HG02763 (cell line): Measurements from ENCODE around the gene EFCAB8.
"Not testable (repeated sequence)": the region's sequence is repeated elsewhere in the genome, so short reads cannot be mapped to it uniquely, and the experiment has no call there.

Experiments used
- ATAC-seq: cut with Tn5 transposase; IDR thresholded peaks from one replicate; pipeline ENCODE4 v1.9.1; 2021; ENCODE audit warnings: mild to moderate bottlenecking, moderate library complexity; ENCODE audit not compliant: unreplicated experiment

Gene EFCAB8

DNA sequence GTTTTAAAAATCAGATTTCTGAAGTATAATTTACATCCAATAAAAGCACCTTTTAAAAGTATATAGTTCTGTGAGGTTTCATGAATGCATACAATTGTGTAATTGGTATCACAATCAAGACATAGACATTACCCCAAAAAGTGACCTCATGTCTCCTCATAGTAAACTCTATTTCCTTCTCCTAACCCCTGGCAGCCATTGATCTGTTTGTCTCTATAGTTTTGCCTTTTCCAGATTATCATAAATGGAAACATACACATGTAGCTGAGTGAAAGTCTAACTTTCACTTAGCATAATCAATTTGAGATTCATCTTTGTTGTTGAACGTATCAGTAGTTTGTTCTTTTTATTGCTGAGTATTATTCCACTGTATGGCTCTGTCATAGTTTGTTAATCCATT, 87.9 kb downstream of the EFCAB8 start:
- ATAC-seq: no peak

DNA sequence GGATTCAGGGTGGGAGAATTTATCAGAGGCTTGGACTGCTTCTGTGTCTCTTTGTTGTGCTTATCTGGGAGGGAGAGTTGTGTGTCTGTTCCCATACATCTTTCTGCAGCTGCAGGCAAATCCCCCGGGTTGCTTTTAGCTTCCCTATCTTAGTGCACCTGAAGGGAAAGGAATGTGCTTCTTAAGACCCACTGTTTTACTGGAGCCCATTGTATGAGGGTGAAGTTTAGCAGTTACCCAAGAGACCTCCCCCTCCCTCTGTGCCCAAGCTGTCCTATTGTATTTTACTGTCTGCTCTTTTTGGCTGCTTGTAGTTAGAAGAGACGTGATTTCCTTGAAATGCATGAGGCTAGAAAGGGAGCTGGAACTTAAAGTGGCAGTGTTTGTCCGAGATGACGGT, 91.8 kb downstream of the EFCAB8 start:
- not testable (repeated sequence) for ATAC-seq

DNA sequence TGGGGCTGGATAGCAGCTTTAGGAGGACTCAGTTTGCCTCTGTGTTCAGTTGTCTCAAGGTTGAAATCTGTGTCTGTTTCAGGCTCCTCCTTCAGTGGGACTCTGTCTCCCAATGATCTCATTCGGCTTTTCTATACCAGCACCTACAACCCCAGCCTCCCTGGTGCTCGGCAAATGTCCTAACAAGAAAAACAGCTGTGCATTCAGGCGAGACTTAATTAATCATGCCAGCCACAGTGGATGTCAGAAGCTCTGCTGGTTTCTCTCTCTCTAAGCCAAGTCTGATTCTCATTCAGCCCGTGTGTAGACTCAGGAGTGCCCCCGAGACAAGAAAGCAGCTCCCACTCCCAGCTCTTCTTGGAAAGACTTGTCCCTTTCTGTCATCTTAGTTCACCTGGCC, 98.7 kb downstream of the EFCAB8 start:
- no peak for ATAC-seq

DNA sequence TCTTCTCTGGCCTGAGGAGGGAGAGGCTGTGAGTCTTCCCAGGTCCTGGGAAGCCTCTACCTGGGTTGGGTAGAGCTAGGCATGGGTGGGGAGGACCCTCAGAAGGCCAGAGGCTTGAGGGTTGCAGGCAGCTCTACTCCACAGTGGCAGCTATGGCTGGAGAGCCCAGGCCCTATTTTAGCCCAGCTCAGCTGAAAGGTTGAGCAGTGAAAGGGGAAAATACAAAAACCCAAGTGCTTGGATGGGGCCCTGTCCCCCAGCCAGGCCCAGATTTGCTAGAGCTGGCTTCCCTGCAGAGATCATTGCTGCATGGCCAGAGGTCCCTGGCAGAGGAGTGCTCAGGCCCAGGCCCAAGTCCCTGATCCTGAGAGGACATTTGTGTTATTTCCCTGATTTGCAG, 99.9 kb downstream of the EFCAB8 start:
- ATAC-seq: no peak

DNA sequence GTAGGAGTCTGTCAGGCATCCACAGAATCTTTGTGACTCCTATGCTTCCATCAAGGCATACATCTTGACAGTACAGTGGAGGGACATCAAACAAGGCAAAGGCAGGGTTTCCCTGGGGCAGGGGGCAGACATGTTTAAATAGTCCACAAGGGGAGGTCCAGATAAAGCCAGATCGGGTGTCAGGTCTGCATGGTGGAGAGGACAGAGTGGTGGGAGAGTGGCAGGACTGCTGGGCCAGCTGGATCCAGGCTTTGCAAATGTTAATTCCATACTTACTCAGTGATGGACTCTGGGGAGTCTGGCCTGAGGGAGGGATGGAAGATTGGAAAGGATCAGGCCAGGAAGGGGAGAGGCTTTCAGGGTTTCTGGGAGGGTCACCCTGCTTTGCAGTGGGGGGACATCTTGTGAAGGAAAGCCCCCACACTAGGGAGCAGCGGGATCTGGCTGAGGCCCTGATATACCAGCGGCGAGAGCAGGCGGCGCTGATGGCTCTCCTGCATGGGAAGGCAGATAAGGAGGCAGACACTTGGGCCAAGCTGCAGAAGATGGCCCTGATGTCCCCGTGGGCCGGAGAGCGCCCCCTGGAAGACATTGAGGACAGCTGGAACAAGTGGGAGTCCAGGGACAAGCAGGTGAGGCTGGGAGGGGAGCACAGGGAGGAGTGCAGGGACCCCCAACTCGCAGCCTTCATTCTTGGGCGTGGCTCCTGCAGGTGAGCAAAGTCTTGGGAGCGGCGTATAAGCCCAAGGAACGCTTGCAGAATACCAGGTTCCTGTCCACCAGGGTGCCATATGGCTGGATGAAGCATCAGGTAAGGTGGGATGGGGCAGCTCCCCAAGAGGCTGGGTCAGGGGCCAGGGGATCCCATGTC, 100.9 kb downstream of the EFCAB8 start:
- no peak for ATAC-seq

DNA sequence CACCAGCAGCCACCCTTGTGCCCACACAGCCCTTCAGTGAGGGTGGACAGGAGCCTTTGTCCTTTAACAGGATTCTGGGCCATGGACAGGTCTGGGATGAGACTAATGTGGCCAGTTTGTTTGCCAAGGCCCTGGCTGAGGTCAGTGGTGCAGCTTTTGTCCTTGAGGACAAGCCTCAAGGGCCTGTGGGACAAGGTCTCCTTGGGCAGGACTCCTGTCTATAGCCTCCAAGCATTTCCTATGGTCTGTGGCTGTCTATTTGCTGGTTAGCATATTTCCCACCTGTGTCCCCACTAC, 101.4 kb downstream of the EFCAB8 start:
- ATAC-seq: no peak

DNA sequence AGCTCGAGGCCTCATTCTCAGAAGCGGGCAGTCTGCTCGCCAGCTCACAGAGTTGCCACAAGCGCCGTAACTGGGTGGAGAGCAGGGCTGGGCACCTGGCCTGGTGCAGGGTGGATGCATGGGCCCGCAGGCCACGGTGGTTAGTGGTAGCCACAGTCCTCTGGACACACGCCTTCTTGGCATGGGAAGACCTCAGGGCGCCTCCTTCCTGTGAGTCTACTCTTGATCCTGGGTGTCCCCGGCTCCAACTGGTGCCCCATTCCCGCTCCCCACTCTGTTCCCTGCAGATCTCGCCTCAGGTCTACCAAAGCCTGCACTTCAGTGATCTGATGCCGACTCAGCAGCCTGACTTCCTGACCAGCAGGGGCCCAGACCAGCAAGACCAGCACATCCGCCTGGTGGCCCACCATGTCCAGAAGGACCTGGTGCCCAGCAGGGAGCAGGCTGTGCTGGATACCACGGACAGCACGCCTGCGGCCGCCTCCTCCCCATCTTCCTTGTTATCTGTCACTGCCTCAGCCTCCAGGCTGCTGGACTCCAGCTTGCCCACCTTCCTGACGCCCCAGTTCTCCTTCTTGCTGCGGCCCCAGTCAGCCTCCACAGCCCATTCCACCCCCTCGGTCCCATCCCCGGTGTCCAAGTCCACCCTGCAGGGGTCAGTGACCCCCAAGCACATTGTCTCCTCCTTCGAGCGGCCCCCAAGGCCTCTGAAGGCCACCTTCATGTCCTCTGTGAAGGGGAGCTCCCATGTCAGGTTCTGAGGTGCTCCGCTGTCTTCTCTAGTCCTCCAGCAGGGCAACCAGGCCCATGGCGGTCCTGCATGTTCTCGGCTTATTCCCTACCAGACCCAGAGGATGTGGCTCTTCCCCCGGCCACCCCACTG, 102.4 kb downstream of the EFCAB8 start:
- no peak for ATAC-seq

DNA sequence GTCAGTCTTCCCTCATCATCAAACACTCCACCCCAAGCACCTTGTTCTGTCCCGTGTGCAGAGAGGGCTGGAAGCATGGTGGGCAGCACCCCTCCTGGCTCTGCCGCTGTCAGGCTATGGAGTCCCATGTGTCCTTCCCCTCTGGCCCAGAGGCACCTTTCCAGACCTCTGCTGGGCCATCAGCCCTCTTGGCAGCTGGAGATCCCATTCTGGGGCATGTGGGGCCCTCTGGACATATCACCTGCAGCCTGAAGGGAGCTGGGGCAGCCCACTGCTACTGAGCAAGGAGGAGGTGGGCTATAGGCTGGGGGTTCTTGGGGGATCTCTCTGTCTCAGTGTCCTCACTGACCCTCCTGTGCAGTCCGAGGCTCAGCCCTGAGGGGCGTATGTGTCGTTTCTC, 103.3 kb downstream of the EFCAB8 start:
- ATAC-seq: no peak

DNA sequence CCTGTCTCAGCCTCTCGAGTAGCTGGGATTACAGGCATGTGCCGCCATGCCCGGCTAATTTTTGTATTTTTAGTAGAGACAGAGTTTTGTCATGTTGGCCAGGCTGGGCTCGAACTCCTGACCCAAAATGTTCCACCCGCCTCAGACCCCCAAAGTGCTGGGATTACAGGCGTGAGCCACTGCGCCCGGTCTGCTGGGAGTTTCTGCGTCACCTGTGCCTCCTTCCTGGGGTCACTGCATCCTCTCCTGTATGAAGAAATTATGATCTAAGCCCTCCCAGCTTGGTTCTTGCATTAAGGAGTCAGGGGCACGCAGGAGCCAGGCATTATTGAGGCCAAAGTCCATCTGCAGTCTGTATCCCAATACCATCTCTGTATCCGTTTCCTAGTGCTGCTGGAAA, 103.9 kb downstream of the EFCAB8 start:
- ATAC-seq: not testable (repeated sequence)

DNA sequence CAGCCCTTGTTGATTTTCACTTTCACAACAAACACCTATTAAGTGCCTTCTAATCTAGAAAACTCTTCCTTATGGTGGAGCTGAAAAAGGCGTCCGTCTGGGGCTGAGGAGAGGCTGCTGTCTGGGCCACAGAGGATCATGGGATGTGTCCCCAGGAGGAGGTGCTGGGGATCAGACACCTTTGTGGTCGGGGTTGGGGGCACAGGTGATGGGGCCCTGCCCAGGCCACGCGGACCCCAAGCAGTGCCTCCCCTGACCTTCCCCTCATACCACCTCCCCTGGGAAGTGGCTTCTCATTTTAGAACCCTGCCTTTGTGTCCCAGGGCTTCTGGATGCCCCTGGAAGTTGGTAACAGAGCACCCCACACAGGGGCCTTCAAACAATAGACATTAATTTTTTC, 104.5 kb downstream of the EFCAB8 start:
- ATAC-seq: no peak

DNA sequence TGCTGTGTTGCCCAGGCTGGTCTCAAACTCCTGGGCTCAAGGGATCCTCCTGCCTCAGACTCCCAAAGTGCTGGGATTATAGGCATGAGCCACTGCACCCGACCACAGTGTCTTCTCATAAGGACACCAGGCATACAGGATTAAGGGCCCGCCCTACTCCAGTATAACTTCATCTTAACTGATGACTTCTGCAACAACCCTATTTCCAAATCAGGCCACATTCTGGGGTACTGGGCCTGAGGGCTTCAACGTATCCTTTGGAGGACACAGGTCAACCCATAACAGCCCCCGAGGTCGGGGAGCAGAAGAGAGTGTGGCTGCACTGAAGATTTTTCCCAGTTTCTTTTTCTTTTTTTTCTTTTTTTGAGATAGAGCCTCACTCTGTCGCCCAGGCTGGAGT, 105.9 kb downstream of the EFCAB8 start:
- ATAC-seq: no peak

DNA sequence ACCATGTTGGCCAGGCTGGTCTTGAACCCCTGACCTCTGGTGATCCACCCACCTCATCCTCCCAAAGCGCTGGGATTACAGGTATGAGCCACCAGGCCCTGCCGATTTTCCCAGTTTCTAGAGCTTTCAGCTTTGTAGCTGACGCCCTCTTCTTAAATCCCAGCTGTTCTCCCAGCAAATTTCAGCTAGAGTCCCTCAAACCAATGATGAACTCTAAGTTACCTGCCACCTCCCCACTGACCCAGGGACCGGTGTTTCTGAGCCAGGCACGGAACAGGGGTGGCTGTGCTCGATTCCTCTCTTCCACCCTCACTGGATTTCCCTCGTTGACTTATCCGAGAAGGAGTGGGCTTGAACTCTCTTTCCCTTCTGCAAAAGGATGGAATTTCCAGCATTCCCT, 106.4 kb downstream of the EFCAB8 start:
- no peak for ATAC-seq

DNA sequence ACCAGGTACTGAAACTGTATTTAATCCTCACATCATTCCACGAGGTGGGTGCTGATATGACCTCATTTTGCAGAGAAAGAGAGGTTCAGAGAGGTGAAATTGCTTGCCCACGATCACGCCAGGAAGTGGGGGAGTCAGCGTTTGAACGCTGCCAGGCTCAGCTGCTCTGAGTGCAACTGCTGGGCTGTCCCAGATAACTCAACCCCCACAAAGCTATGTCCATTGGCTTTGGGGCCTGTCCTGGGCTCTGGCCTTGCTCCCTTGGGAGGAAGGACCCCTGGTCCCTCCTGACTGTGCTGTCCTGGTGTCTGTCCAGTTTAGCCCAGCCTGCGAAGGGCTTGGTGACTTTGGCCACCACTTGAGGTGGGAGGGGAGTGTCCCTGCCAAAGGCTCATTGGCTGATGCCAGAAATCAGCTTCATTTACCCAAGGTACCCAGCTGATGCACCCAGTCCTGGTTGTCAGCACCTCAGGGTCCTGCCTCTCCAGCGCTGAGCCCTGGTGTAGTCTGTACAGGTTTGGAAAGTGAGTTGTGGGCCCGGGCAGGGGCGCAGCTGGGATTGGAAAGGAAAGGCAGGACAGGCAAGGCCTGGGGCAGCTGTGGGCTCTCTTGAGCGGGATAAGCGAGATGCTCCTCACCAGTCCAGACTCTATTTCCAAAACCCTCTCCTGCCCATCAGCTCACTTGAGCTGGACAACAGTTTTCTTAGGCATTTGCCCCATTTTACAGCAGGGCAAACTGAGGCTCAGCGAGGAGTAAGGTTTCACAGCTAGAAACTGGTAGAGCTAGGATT, 107.1 kb downstream of the EFCAB8 start:
- ATAC-seq: no peak

DNA sequence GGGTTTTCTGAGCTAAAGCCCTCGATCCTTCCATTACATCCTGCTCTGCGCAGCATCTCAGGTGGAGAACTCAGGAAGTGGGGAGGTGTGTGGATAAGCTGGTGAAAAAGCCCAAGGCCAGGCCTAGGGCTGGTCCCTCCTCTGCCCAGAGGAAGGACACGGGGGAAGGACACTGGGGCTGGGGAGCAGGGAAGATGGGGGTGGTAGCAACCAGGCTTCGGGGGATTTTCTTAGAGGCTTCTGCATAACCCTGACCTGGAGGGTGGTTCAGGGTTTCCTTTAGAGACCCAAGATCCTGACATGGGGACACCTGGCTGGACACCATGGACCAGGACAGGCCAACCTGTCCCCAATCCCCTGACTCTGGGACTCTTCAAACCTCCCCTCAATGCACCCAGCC, 107.7 kb downstream of the EFCAB8 start:
- no peak for ATAC-seq

DNA sequence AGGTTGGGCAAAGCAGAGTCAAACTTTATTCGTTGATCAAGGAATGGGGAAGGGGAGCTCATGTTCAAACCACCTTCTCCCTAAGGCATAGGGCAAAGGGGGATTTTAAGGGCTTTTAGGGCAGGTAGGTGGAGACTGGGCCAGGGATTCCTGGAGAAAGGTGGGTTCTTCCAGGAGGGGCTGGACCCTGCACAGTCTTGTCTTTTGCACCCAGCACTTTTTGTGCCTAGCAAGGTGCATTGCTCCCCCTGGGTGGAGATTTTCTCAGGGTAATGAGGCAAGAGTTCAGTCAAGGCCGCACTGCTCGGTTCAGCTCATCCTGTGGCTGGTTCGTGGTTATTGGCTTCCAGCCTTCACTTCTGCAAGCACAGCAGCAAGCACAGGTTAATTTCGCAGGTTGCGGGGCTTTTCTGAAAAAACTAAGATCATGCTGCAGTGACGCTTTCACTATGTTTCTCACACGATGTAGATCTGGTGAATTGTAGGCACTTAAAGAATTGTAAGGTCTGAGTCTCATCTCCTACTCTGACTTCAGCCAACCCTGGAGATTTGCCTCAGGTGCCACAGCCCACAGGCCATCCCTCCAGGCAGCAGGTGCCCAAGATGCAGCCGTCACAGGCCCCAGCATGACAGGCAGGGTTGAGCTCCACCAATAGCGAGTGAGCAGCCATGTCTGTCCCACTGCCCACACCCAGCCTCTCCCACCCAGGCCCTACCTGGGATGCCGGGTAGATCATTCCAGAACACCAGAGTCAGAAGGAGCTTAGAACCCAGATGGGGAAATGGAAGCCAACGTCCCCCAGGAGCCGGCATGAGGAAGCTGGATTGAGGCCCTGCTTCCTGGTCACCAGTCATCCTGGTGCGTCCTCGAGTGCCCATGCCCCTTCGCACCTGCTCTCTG, 108.4 kb downstream of the EFCAB8 start:
- ATAC-seq: no peak

DNA sequence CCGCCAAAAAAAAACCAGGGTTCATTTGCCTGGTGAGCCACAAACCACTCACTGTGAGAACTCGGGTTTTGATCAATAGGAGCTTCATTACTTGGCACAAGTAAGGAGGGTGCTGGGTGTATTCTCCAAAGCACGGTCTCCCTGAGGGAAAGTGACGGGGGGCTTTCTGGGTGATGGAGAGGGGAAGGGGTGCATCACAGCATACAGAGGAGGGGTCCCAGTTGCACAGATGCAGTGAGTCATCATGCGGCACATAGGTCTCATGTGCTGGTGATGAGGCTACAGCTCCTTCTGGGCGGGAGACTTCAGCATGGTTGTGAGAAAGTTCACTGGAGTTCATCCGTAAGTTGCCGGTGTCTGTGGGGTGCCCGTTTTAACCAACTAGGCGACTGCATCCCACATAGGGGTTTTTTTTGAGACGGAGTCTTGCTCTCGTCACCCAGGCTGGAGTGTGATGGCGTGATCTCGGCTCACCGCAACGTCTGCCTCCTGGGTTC, 109.3 kb downstream of the EFCAB8 start:
- ATAC-seq: no peak

DNA sequence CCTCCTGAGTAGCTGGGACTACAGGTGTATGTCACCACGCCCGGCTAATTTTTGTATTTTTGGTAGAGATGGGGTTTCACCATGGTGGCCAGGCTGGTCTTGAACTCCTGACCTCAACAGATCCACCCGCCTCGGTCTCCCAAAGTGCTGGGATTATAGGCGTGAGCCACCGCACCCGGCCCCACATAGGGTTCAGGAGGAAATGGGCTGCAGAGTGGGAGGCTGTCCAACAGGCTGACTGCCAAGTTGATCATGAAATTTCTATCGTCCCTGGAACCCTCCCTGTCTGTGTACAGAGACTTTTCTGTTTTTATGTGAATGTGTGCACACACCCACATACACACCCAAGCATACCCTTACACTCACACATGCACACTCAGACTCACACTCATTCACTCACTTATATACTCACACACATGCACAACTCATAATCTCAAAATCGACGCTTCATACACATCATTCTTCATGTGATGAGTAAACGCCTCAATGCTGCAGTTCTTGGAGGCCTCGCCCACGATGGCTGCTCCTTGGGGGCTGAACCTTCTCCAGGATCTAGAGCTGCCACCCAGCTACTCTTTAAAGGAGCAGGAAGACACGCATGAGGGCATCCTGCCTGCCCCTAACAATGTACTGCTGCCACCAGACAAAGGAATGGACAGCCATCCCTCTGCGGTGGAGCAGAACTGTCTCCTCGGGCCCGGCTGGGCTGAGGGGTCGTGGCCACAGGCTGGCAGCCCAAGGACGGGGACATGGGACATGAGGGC, 109.9 kb downstream of the EFCAB8 start:
- no peak for ATAC-seq

DNA sequence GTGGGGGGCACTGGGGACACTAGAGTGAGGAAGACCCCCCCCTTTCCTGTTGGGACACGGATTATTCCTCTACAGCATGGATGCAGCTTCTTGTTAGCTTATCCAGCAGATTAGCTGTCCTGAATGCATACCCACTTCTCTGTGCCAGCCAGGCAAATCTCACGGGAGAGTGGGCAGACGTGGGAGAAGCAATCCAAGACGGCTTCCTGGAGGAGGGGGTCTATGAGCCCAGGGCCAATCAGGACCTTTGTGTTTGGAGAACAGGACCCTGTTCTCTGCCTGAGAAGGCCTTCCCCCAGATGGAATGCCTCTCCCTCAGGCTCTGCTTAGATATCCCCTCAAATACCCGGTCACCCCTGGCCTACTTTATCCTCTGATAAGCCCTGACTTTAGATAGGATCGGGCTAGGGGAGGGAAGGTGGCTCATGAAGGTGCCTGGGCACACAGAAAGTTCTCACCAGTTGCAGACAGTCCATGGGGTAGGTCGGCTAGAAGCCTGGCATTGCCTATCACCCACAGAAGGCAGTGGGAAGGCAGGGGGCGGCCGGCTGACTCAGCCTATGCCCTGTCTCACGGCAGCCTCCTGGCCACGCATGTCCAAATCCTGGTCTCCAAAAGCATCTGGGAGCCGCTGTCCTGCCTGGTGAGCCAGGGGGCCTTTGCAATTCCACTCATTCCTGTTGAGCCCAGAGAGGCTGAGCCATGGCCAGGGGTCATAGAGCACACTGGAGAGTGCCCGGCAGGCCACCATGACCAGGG, 110.8 kb downstream of the EFCAB8 start:
- no peak for ATAC-seq
